Endothelial cell of umbilical vein (primary cell): ENCODE results near the gene RELL1. TPM values are rescaled to one million over a fixed set of nuclear protein-coding genes. Genes with fewer than 3 reads are reported as not detected.

Experiments used
- BruUV-seq: library from RNA; stranded (reverse); fragments of 400-500 nt; replicated peaks from 2 replicates; lab custom pipeline; 2021; lab: Mats Ljungman, UMichigan
- CTCF ChIA-PET: fragments of 300-600, 350-600 bp; sonication (Branson Sonifier 250); formaldehyde crosslinking; loops from one replicate; lab custom pipeline; 2021; ENCODE audit warnings: antibody characterized with exemption, inconsistent platforms; lab: Charles Lee
- POLR2A ChIA-PET: fragments of 300-600, 350-600 bp; sonication (Branson Sonifier 250); formaldehyde crosslinking; loops from one replicate; lab custom pipeline; 2021; ENCODE audit warnings: antibody characterized with exemption, inconsistent platforms; lab: Charles Lee
- DNase-seq: peaks from one replicate; pipeline ENCODE4 v3.0.0-alpha.2; 2011; ENCODE audit warnings: low read depth, low spot score
- FAIRE-seq: peaks from 2 replicates; lab custom pipeline; 2011; peaks lifted over from hg19 to GRCh38; lab: Jason Lieb, UNC
- H2AFZ ChIP-seq: 2 replicates; pipeline ENCODE4 v1.6.0; 2012; ENCODE audit warnings: low read depth, low read length, control low read depth, inconsistent platforms
- H3K27ac ChIP-seq: 2 replicates; pipeline ENCODE4 v1.5.1; 2011; ENCODE audit warnings: low read depth, mild to moderate bottlenecking, control low read depth, low read length, moderate library complexity; ENCODE audit not compliant: insufficient read depth
- H3K27me3 ChIP-seq, 2 experiments: 2 replicates each; pipeline versions ENCODE4 v1.6.0 to v1.6.1; 2011; ENCODE audit warnings: low read length in 2 of 2, mixed read lengths in 1 of 2; ENCODE audit not compliant: control insufficient read depth in 2 of 2, insufficient read depth in 2 of 2
- H3K36me3 ChIP-seq, 2 experiments: 2 replicates in 1 of 2; 3 replicates in 1 of 2; pipeline ENCODE4 v1.5.1; 2011; ENCODE audit warnings: low read length in 2 of 2, mild to moderate bottlenecking in 1 of 2, moderate library complexity in 1 of 2; ENCODE audit not compliant: control insufficient read depth in 2 of 2, insufficient read depth in 2 of 2; ENCODE audit errors: extremely low read depth in 1 of 2
- H3K4me1 ChIP-seq: 3 replicates; pipeline ENCODE4 v1.5.1; 2011; ENCODE audit warnings: mild to moderate bottlenecking, low read length; ENCODE audit not compliant: control insufficient read depth, insufficient read depth; ENCODE audit errors: extremely low read depth
- H3K4me2 ChIP-seq: 2 replicates; pipeline ENCODE4 v1.6.1; 2011; ENCODE audit warnings: low read length, control low read depth, mixed read lengths; ENCODE audit not compliant: insufficient read depth
- H3K4me3 ChIP-seq, 3 experiments: fragments of 200-600 bp in 1 of 3; sonication (generic), shearing (Covaris generic) in 1 of 3; replicated peaks in 1 of 3; 2 replicates each; pipeline ENCODE4 v1.5.1; 2011 to 2016; ENCODE audit warnings: control low read depth in 3 of 3, low read length in 3 of 3, mild to moderate bottlenecking in 2 of 3, inconsistent platforms in 1 of 3, low read depth in 1 of 3, moderate library complexity in 1 of 3; ENCODE audit not compliant: insufficient read depth in 1 of 3
- H3K79me2 ChIP-seq: 2 replicates; pipeline ENCODE4 v1.6.0; 2012; ENCODE audit warnings: low read length, inconsistent platforms; ENCODE audit not compliant: control insufficient read depth, insufficient read depth
- H3K9ac ChIP-seq: replicated peaks from 2 replicates; pipeline ENCODE3; 2011; ENCODE audit warnings: low read length, control low read depth; ENCODE audit not compliant: insufficient read depth; ENCODE audit errors: extremely low read depth
- H3K9me1 ChIP-seq: replicated peaks from 3 replicates; pipeline ENCODE4 v1.6.0; 2011; ENCODE audit warnings: mild to moderate bottlenecking, low read length; ENCODE audit not compliant: control insufficient read depth, insufficient read depth; ENCODE audit errors: extremely low read depth
- H3K9me3 ChIP-seq: replicated peaks from 2 replicates; pipeline ENCODE4 v1.5.1; 2012; ENCODE audit warnings: low read length, inconsistent platforms; ENCODE audit not compliant: control insufficient read depth, insufficient read depth
- H4K20me1 ChIP-seq: replicated peaks from 2 replicates; pipeline ENCODE3; 2011; ENCODE audit warnings: mild to moderate bottlenecking, low read length; ENCODE audit not compliant: control insufficient read depth, insufficient read depth; ENCODE audit errors: extremely low read depth
- EZH2 ChIP-seq: IDR thresholded peaks from 2 replicates; pipeline ENCODE4 v1.6.1; 2012; ENCODE audit warnings: borderline replicate concordance, low read depth, mild to moderate bottlenecking, moderate library complexity, low read length, inconsistent platforms; ENCODE audit not compliant: severe bottlenecking
- FOS ChIP-seq: IDR thresholded peaks from 2 replicates; pipeline ENCODE4 v1.6.1; 2011; ENCODE audit warnings: mild to moderate bottlenecking, low read length, moderate library complexity, borderline replicate concordance; ENCODE audit not compliant: insufficient read depth
- GATA2 ChIP-seq: IDR thresholded peaks from 2 replicates; pipeline ENCODE4 v1.7.0; 2011; ENCODE audit warnings: low read depth, mild to moderate bottlenecking, moderate library complexity, mixed read lengths, low read length; ENCODE audit not compliant: insufficient read length, insufficient read depth
- JUN ChIP-seq: IDR thresholded peaks from 2 replicates; pipeline ENCODE4 v1.6.1; 2011; ENCODE audit warnings: borderline replicate concordance, low read depth; ENCODE audit not compliant: insufficient read length, insufficient read depth
- MYC ChIP-seq: IDR thresholded peaks from one replicate; pipeline ENCODE4 v1.6.1; 2011; ENCODE audit warnings: mild to moderate bottlenecking, low read depth, low read length
- POLR2A ChIP-seq: IDR thresholded peaks from 2 replicates; pipeline ENCODE4 v1.6.1; 2012; ENCODE audit warnings: low read depth, mild to moderate bottlenecking, control low read depth, low read length
- POLR2AphosphoS5 ChIP-seq: IDR thresholded peaks from 2 replicates; pipeline ENCODE4 v1.6.1; 2012; ENCODE audit warnings: low read depth, mild to moderate bottlenecking, control low read depth, low read length, moderate library complexity; ENCODE audit not compliant: insufficient read depth
- dilution Hi-C: fragments of 300-500 bp; cut with MboI; formaldehyde crosslinking; loops from one replicate; pipeline ENCODE4 v1.15.0; 2019; ENCODE audit warnings: low sequenced_read_pairs; ENCODE audit not compliant: extremely low pct_ligation_motif_present
- intact Hi-C: fragments of 100-400 bp; cut with micrococcal nuclease; formaldehyde crosslinking; loops from one replicate; pipeline ENCODE4 v1.10.0; 2022
- polyA plus RNA-seq, 4 experiments: library from polyadenylated mRNA; depleted of rRNA in 3 of 4; stranded (reverse) in 3 of 4; unstranded in 1 of 4; fragments of >200 nt; gene quantifications; 2 replicates each; pipeline versions ENCODE4 v1.2.1 to v1.2.3, GENCODE V29; 2011 to 2012; ENCODE audit warnings: missing spikeins in 1 of 4
- total RNA-seq: library from RNA; stranded (reverse); gene quantifications from 2 replicates; pipeline ENCODE4 v1.2.3, GENCODE V29; 2021
- TF ChIP-seq, protein P1 (sequence below), 2 donors: IDR thresholded peaks; 1 replicate in 1 of 2; 2 replicates in 1 of 2; pipeline ENCODE4 v1.5.1; 2011; ENCODE audit warnings: low read length in 2 of 2, mild to moderate bottlenecking in 2 of 2, moderate library complexity in 2 of 2, control low read depth in 1 of 2, inconsistent platforms in 1 of 2, low read depth in 1 of 2; ENCODE audit not compliant: insufficient read depth in 1 of 2; ENCODE audit errors: extremely low read depth in 1 of 2
- TF ChIP-seq, protein P2 (sequence below): IDR thresholded peaks from 2 replicates; pipeline ENCODE4 v1.6.1; 2011; ENCODE audit not compliant: insufficient read depth, insufficient read length

RELL1 gene
- total and polyA plus RNA-seq, 2 donors (not counting 3 experiments of a cell fraction or from before 2014, with no cell fraction given): 20.8 to 91.7 TPM

DNA sequence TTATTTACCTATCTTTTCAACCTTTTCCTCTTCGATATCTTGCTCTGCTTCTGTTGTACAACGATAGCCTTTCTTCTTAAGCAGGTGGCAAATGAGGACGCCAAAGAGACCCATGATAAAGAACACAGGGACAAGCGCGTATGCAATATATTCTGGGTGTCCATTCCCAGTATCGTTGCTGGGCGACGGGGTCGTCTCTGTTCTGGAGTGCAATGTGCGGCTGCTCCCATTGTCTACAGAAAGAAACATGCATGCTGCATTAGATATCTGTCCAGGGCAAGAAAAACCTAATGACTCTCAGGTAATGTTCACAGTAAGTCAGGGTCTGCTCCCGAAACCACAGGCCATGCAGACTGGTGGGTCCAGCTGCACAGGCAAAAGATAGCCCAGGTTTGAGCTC lies 36.9 kb downstream of the RELL1 start:
- TF ChIP-seq POLR2A (no peak), EZH2 (no peak), MYC (no peak), FOS (no peak), GATA2 (no peak), JUN (no peak), POLR2AphosphoS5 (no peak)
- TF ChIP-seq, protein P1, sequence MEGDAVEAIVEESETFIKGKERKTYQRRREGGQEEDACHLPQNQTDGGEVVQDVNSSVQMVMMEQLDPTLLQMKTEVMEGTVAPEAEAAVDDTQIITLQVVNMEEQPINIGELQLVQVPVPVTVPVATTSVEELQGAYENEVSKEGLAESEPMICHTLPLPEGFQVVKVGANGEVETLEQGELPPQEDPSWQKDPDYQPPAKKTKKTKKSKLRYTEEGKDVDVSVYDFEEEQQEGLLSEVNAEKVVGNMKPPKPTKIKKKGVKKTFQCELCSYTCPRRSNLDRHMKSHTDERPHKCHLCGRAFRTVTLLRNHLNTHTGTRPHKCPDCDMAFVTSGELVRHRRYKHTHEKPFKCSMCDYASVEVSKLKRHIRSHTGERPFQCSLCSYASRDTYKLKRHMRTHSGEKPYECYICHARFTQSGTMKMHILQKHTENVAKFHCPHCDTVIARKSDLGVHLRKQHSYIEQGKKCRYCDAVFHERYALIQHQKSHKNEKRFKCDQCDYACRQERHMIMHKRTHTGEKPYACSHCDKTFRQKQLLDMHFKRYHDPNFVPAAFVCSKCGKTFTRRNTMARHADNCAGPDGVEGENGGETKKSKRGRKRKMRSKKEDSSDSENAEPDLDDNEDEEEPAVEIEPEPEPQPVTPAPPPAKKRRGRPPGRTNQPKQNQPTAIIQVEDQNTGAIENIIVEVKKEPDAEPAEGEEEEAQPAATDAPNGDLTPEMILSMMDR (IDR thresholded peaks at IDR 0.05; ENCODE audit: extremely low read depth in 1 of 2, insufficient read depth in 1 of 2, low read depth in 1 of 2, low read length in 2 of 2): no peak
- TF ChIP-seq, protein P2, sequence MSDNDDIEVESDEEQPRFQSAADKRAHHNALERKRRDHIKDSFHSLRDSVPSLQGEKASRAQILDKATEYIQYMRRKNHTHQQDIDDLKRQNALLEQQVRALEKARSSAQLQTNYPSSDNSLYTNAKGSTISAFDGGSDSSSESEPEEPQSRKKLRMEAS: no peak
- dilution Hi-C loops (no loop called here), intact Hi-C loops (no loop called here)
- Histone ChIP-seq H3K9ac (no peak overlapping the region), H3K9me3 (no peaks in the 10 kb centered on the region), H3K4me1 (peaks cover 28% of the 10 kb centered on the region), H3K27me3 (no peaks in the 10 kb centered on the region), H4K20me1 (no peaks in the 10 kb centered on the region), H3K36me3 (peaks cover 3 to 10% of the 10 kb centered on the region in 2 experiments), H3K27ac (no peak overlapping the region), H2AFZ (no peak overlapping the region), H3K79me2 (peaks cover 54% of the 10 kb centered on the region), H3K4me3 (no peak overlapping the region), H3K4me2 (no peak overlapping the region), H3K9me1 (no peaks in the 10 kb centered on the region)
- CTCF ChIA-PET: interaction anchor here (1.0 kb wide), 1 partner anchor 17 kb away, joined by 3 read pairs; no protein-coding TSS in a partner anchor
- DNase-seq (no peak), FAIRE-seq (no peak)
- POLR2A ChIA-PET: interaction anchor here (0.6 kb wide), 1 partner anchor 1560 kb away, joined by 3 read pairs; no protein-coding TSS in a partner anchor
- BruUV-seq: no TSS peak
